ENCODE results near the gene MT1A. TPM values are rescaled to one million over a fixed set of nuclear protein-coding genes. Genes with fewer than 3 reads are reported as not detected.

MT1A gene
- total RNA-seq, 2 experiments from 2014 or later = not detected

- H3K4me1 Mint-ChIP-seq = peaks cover 26% of the 10 kb centered on the region
- H3K9me3 Mint-ChIP-seq = peaks cover 3% of the 10 kb centered on the region
- H3K27ac Mint-ChIP-seq = peak within 1 kb of the TSS; percentile 96
- H3K27me3 Mint-ChIP-seq = no peaks in the 10 kb centered on the region
- ChIA-PET CTCF (interaction anchor here (0.6 to 1.5 kb wide), 6 partner anchors 10 to 27 kb away, joined by 3 to 5 read pairs (median 4); partner anchors contain the start of gene MT1H), POLR2A (interaction anchor here (0.6 kb wide), 1 partner anchor 27 kb away, joined by 3 read pairs; no protein-coding TSS in a partner anchor)
- DNase-seq = peak; percentile 92
- peak within 1 kb of the TSS; percentile 95 for H3K4me3 Mint-ChIP-seq
- H3K36me3 Mint-ChIP-seq (ENCODE audit: low read depth) = peaks cover 5% of the 10 kb centered on the region
These were observed 43.7 kb downstream of the MT1A start, which contains the start of gene MT1X for GRCh38 chr16:56681939-56682702. TSS of gene MT1X (plus strand) at chr16:56682470. CDS start at chr16:56682541, 71 bp downstream.

DNA sequence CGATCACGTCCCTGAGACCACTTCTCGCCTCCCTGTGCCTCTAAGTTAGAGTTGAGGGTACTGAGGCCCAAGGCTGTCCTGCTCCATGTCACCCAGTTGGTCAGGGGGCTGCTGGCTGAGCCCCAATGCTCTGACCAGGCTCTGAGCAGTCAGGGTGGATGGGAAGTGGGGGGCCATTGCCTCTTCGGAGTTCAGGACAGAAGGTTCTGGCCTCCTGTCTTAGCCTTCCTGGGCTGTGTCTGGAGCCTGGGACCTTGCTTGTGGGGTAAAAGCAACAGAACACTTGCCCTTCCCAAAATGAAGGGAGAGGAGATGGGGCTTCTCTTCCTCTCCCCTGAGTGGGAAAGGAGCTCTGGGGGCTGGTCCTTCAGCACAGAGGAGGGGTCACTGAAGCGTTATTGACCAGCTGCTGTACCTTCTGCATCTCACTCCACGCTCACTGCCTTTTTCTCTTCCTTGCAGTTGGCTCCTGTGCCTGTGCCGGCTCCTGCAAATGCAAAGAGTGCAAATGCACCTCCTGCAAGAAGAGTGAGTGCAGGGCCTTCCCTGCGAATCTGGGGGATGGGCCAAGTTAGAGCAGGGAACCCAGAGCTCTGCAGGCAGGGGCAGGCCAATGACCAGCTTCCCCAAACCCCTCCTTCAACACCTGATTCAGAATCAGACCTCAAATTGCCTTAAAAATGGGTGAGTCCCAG is 44.4 kb downstream of the MT1A start:
- Mint-ChIP-seq H3K36me3 (ENCODE audit: low read depth) (peaks cover 5% of the 10 kb centered on the region), H3K4me1 (peaks cover 26% of the 10 kb centered on the region), H3K27me3 (no peaks in the 10 kb centered on the region), H3K4me3 (peak overlapping the region; percentile 95), H3K27ac (peak overlapping the region; percentile 96), H3K9me3 (peaks cover 4% of the 10 kb centered on the region)
- CTCF ChIA-PET = interaction anchor here (0.9 to 1.5 kb wide), 5 partner anchors 11 to 27 kb away, joined by 3 to 5 read pairs (median 4); partner anchors contain the start of gene MT1H
- POLR2A ChIA-PET = interaction anchor here (0.6 kb wide), 1 partner anchor 26 kb away, joined by 3 read pairs; no protein-coding TSS in a partner anchor
- DNase-seq = peak; percentile 17

- H3K27me3 Mint-ChIP-seq = peaks cover 1% of the 10 kb centered on the region
- no peak overlapping the region for H3K27ac Mint-ChIP-seq
- peaks cover 6% of the 10 kb centered on the region for H3K9me3 Mint-ChIP-seq
- H3K4me3 Mint-ChIP-seq = peak overlapping the region; percentile 95
- H3K4me1 Mint-ChIP-seq = peaks cover 26% of the 10 kb centered on the region
- ChIA-PET CTCF (interaction anchor here (0.7 to 3.5 kb wide), 7 partner anchors 12 to 444 kb away, joined by 3 to 21 read pairs (median 4); no protein-coding TSS in a partner anchor), POLR2A (no interaction called here)
- no peak for DNase-seq
- peaks cover 5% of the 10 kb centered on the region for H3K36me3 Mint-ChIP-seq (ENCODE audit: low read depth)
These were observed 45.1 kb downstream of the MT1A start for GRCh38 chr16:56683424-56684172.

GRCh38 chr16:56684256-56684925 is 45.9 kb downstream of the MT1A start:
- CTCF ChIA-PET = interaction anchor here (0.7 to 3.5 kb wide), 4 partner anchors 17 to 443 kb away, joined by 3 to 21 read pairs (median 4); no protein-coding TSS in a partner anchor
- POLR2A ChIA-PET = no interaction called here

DNA sequence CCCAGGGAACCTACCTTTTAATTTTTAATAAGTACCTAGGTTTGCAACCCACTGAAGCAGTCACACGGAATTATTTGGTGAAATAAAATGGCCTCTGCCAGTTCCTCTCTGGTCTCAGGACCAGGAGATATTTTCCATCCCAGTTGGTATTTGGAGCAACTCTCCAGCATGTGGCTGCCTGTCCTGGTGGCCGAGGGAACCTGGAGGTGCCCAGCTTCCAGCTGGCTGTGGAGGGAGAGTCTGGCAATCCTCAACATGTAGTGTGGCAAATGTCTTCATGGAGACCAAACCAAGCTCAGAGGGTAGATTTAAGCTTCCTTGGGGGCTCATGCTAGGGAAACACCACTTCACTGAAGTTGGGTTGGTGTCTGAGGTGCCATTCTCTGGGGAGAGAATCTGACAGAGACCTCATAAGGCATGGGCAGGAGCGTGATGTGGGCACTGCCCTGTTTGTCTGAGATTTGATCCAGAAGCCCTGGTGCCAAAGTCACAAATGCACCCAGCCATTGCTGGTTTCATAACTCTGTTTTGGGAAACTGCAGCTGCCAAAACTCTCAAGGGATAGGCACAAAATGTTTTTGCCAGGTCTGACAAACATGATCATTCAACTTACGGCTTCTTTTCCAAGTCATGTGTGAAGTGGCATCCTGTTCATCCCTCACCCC is 46.6 kb downstream of the MT1A start:
- Mint-ChIP-seq H3K27me3 (peaks cover 1% of the 10 kb centered on the region), H3K9me3 (peaks cover 6% of the 10 kb centered on the region), H3K27ac (no peak overlapping the region), H3K36me3 (ENCODE audit: low read depth) (peaks cover 5% of the 10 kb centered on the region), H3K4me1 (peaks cover 26% of the 10 kb centered on the region), H3K4me3 (no peak overlapping the region)
- POLR2A ChIA-PET = no interaction called here
- DNase-seq = no peak
- CTCF ChIA-PET = interaction anchor here (0.8 to 3.5 kb wide), 4 partner anchors 17 to 108 kb away, joined by 3 to 21 read pairs (median 3); no protein-coding TSS in a partner anchor

More at GRCh38 chr16:56684256-56684925, 45.9 kb downstream of the MT1A start:
- no peak for DNase-seq
- H3K9me3 Mint-ChIP-seq = peaks cover 6% of the 10 kb centered on the region
- H3K4me1 Mint-ChIP-seq = peaks cover 26% of the 10 kb centered on the region
- peaks cover 1% of the 10 kb centered on the region for H3K27me3 Mint-ChIP-seq
- H3K36me3 Mint-ChIP-seq (ENCODE audit: low read depth) = peaks cover 5% of the 10 kb centered on the region
- peak overlapping the region; percentile 95 for H3K4me3 Mint-ChIP-seq
- no peak overlapping the region for H3K27ac Mint-ChIP-seq

GRCh38 chr16:56686758-56687157 is 48.3 kb downstream of the MT1A start:
- CTCF ChIA-PET = interaction anchor here (3.5 kb wide), 1 partner anchor 15 kb away, joined by 21 read pairs; no protein-coding TSS in a partner anchor
- Mint-ChIP-seq H3K4me3 (no peak overlapping the region), H3K4me1 (peaks cover 18% of the 10 kb centered on the region), H3K36me3 (ENCODE audit: low read depth) (peaks cover 5% of the 10 kb centered on the region), H3K27me3 (peaks cover 1% of the 10 kb centered on the region), H3K9me3 (peaks cover 6% of the 10 kb centered on the region), H3K27ac (no peak overlapping the region)
- DNase-seq = no peak
- POLR2A ChIA-PET = no interaction called here

DNA sequence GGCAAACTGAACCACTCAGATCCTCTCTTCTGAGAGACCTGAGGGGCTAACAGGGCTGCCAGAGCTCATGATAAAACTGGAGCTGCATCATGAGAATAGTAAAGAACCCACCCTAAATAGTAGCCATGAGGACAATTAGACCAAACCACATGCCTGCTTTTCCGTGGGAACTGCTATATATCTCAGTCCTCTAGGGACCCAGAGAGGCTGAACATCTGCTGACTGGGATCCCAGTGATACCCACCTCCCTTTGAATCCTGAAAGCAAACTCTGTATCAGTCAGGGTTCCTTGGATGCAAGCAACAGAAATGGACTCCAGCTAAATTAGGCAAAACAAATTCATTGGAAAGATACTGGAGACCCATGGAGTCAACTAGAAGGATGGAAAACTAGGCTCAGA is 50.3 kb downstream of the MT1A start:
- no peak overlapping the region for H3K4me3 Mint-ChIP-seq
- ChIA-PET CTCF (interaction anchor here (1.2 to 1.7 kb wide), 2 partner anchors 13 to 44 kb away, joined by 3 to 6 read pairs; no protein-coding TSS in a partner anchor), POLR2A (no interaction called here)
- H3K9me3 Mint-ChIP-seq = peaks cover 6% of the 10 kb centered on the region
- peaks cover 5% of the 10 kb centered on the region for H3K36me3 Mint-ChIP-seq (ENCODE audit: low read depth)
- H3K27ac Mint-ChIP-seq = no peak overlapping the region
- peaks cover 8% of the 10 kb centered on the region for H3K4me1 Mint-ChIP-seq
- peaks cover 1% of the 10 kb centered on the region for H3K27me3 Mint-ChIP-seq
- no peak for DNase-seq

GRCh38 chr16:56689171-56689570 is 50.7 kb downstream of the MT1A start:
- Mint-ChIP-seq H3K27me3 (peaks cover 1% of the 10 kb centered on the region), H3K27ac (no peak overlapping the region), H3K4me3 (no peak overlapping the region), H3K9me3 (peaks cover 6% of the 10 kb centered on the region), H3K36me3 (ENCODE audit: low read depth) (peaks cover 5% of the 10 kb centered on the region), H3K4me1 (peaks cover 4% of the 10 kb centered on the region)
- ChIA-PET CTCF (interaction anchor here (1.2 to 1.7 kb wide), 2 partner anchors 13 to 45 kb away, joined by 3 to 6 read pairs; no protein-coding TSS in a partner anchor), POLR2A (no interaction called here)
- DNase-seq = no peak

Other genes starting within 250 kb of the MT1A start
- gene AMFR, start 213.1 kb upstream of the MT1A start, total RNA-seq = 10 to 100 TPM; 52.5 to 58.5 TPM
- gene NUDT21, start 187.3 kb upstream of the MT1A start, total RNA-seq = 100 to 1,000 TPM; 213 to 241 TPM
- 10 to 100 TPM; 43.8 to 44.2 TPM for gene OGFOD1, start 187.1 kb upstream of the MT1A start, total RNA-seq
- 10 to 100 TPM; 16.7 to 21.5 TPM for gene BBS2, start 118.6 kb upstream of the MT1A start, total RNA-seq
- gene MT4, start 73.6 kb upstream of the MT1A start, total RNA-seq = not detected
- gene MT3, start 49.1 kb upstream of the MT1A start, total RNA-seq = 1 to 10 TPM; 3.0 to 3.8 TPM
- gene MT2A, start 30.1 kb upstream of the MT1A start, total RNA-seq = 100 to 1,000 TPM; 146 to 268 TPM
- gene MT1E, start 12.9 kb upstream of the MT1A start, total RNA-seq = 100 to 1,000 TPM; 100 to 154 TPM
- gene MT1M, start 6.0 kb upstream of the MT1A start, total RNA-seq = not detected
- gene MT1B, start 13.2 kb downstream of the MT1A start, total RNA-seq = not detected
- gene MT1F, start 19.3 kb downstream of the MT1A start, total RNA-seq = 10 to 100 TPM; 19.6 to 24.3 TPM
- 10 to 100 TPM in 1 of 2 experiments, 1 to 10 TPM in 1; 8.0 to 10.2 TPM for gene MT1G, start 29.4 kb downstream of the MT1A start, total RNA-seq
- gene MT1H, start 31.1 kb downstream of the MT1A start, total RNA-seq = under 1 TPM; 0.62 TPM
- gene MT1X, start 43.8 kb downstream of the MT1A start, total RNA-seq = 10 to 100 TPM; 57.6 to 59.1 TPM
- 10 to 100 TPM; 85.0 to 85.9 TPM for gene NUP93, start 91.5 kb downstream of the MT1A start, total RNA-seq
- not detected for gene SLC12A3, start 226.5 kb downstream of the MT1A start, total RNA-seq